Spleen (tissue), 7 donors: Measurements from ENCODE around the gene LTBP2.
"Not testable (repeated sequence)": the region's sequence is repeated elsewhere in the genome, so short reads cannot be mapped to it uniquely, and the experiment has no call there.

Experiments used
- POLR2A ChIP-seq, 3 donors: fragments of 450-650 bp; IDR thresholded peaks; one replicate each; pipeline ENCODE4 v1.5.1; 2017; ENCODE audit warnings: antibody characterized with exemption in 3 of 3, mild to moderate bottlenecking in 1 of 3
- POLR2AphosphoS5 ChIP-seq, 3 donors: sonication (generic); formaldehyde crosslinking; IDR thresholded peaks; one replicate each; pipeline ENCODE4 v1.5.1; 2017; ENCODE audit warnings: antibody characterized with exemption in 3 of 3
- TF ChIP-seq, protein P1 (sequence below), 11 experiments: fragments of 200-600 bp in 7 of 11; fragments of 450-650 bp in 4 of 11; sonication (generic) in 4 of 11; IDR thresholded peaks in 8 of 11; conservative IDR thresholded peaks in 3 of 11; 1 replicate in 7 of 11; 2 replicates in 4 of 11; pipeline versions ENCODE4 v1.4.0 to v1.8.0; 2016 to 2021; ENCODE audit warnings: antibody characterized with exemption in 11 of 11, inconsistent platforms in 4 of 11, mild to moderate bottlenecking in 1 of 11
- donor health status: DM: no; HTN: no; CAD: no; lungs with moderate emphysema.
- donor health status: DM: no; HTN: no; CAD: no.
- donor health status: DM: no; HTN: no; CAD: no.

DNA sequence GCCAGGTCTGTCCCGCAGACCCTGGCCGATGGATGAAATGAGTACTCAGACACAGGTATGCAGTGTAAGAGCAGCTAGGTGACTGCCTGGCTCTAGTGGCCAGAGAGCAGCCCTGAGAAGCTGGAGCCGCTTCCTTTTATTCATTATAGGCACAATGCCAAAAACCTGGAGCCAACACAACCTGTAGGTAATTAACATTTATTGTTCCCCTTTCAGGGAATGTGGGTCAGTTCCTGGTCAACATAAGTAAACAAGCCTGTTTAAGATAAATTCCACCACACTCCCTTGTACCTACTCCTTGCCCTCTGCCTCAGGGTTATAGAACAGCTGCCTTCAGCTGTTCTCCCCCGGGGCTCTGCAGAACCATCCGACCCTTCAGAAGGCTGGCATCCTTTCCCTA, 157.6 kb downstream of the LTBP2 start:
- TF ChIP-seq, protein P1, sequence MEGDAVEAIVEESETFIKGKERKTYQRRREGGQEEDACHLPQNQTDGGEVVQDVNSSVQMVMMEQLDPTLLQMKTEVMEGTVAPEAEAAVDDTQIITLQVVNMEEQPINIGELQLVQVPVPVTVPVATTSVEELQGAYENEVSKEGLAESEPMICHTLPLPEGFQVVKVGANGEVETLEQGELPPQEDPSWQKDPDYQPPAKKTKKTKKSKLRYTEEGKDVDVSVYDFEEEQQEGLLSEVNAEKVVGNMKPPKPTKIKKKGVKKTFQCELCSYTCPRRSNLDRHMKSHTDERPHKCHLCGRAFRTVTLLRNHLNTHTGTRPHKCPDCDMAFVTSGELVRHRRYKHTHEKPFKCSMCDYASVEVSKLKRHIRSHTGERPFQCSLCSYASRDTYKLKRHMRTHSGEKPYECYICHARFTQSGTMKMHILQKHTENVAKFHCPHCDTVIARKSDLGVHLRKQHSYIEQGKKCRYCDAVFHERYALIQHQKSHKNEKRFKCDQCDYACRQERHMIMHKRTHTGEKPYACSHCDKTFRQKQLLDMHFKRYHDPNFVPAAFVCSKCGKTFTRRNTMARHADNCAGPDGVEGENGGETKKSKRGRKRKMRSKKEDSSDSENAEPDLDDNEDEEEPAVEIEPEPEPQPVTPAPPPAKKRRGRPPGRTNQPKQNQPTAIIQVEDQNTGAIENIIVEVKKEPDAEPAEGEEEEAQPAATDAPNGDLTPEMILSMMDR (IDR thresholded peaks at IDR 0.05 in 8 of 11, conservative IDR thresholded peaks at IDR 0.05 in 3 of 11): not testable (repeated sequence)
- not testable (repeated sequence) for TF ChIP-seq POLR2A, POLR2AphosphoS5 (IDR thresholded peaks at IDR 0.05)
